Spinal cord (tissue), 10 donors: ENCODE measurements around the gene ZCCHC7. TPM values are rescaled to one million over a fixed set of nuclear protein-coding genes. Genes with fewer than 3 reads are reported as not detected.

ENCODE experiments used
- DNase-seq, 6 donors: peaks; one replicate each; pipeline versions ENCODE4 v3.0.0 to v3.0.0-alpha.2; 2013 to 2015; ENCODE audit warnings: low spot score in 6 of 6, low read depth in 4 of 6
- H3K27ac ChIP-seq: one replicate; pipeline ENCODE4 v1.5.1; 2013; ENCODE audit warnings: low read depth, low read length, control low read depth
- H3K27me3 ChIP-seq: one replicate; pipeline ENCODE4 v1.6.1; 2013; ENCODE audit warnings: low read length; ENCODE audit not compliant: control insufficient read depth, insufficient read depth
- H3K36me3 ChIP-seq: one replicate; pipeline ENCODE4 v1.6.1; 2013; ENCODE audit warnings: low read length; ENCODE audit not compliant: control insufficient read depth, insufficient read depth
- H3K4me1 ChIP-seq: one replicate; pipeline ENCODE4 v1.6.1; 2013; ENCODE audit warnings: low read length; ENCODE audit not compliant: control insufficient read depth, insufficient read depth
- H3K4me3 ChIP-seq: one replicate; pipeline ENCODE4 v1.5.1; 2013; ENCODE audit warnings: low read depth, low read length, control low read depth
- H3K9me3 ChIP-seq: one replicate; pipeline ENCODE4 v1.6.1; 2013; ENCODE audit warnings: low read length; ENCODE audit not compliant: control insufficient read depth, insufficient read depth
- WGBS: methylation state at CpG from one replicate; pipeline ENCODE4 v1.1.5; 2013; ENCODE audit warnings: missing lambda C conversion rate; ENCODE audit not compliant: insufficient coverage; 5-methylcytosine and 5-hydroxymethylcytosine counted together
- polyA plus RNA-seq, 2 donors: library from polyadenylated mRNA; unstranded; fragments of 120-200 nt; gene quantifications; one replicate each; pipeline ENCODE4 v1.2.1, GENCODE V29; 2013; ENCODE audit not compliant: insufficient read length in 2 of 2
- total RNA-seq, 2 donors: library from RNA; depleted of rRNA in 1 of 2; stranded (reverse); fragments of 120-200 nt in 1 of 2; fragments of >200 nt in 1 of 2; gene quantifications; one replicate each; pipeline versions ENCODE4 v1.2.3 to v1.2.4, GENCODE V29; 2013 to 2014
- donor health status: healthy.

The ZCCHC7 gene
- total and polyA plus RNA-seq, 4 donors, result 14.3 to 26.5 (median 20.1) TPM

DNA sequence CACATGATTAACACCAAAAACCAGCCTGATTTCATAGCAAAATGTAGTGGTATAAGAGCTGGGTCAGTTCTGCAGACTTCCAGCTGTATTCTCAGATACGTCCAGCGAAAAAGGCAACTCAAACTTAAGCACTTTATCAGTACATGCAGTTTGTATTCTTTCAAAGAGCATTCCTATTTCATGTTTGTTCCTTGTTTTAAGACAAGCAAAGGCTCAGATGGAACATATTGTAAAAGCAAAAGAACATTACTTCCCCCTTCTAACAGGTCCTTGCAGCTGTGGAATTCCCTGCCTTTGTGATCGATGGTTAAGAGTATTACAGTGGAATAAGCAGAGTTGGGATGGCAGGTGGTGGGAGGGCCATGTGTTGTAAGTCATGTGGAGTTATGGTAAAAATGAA is 215.8 kb downstream of the ZCCHC7 start:
- Histone ChIP-seq H3K4me3 (no peak overlapping the region), H3K27me3 (no peaks in the 10 kb centered on the region), H3K36me3 (no peaks in the 10 kb centered on the region), H3K27ac (no peak overlapping the region), H3K9me3 (no peaks in the 10 kb centered on the region), H3K4me1 (no peaks in the 10 kb centered on the region)
- peak in 1 of 6 donors; percentile 25 for DNase-seq
- WGBS, result no CpG with 5 or more reads among the region's 3 CpGs

DNA sequence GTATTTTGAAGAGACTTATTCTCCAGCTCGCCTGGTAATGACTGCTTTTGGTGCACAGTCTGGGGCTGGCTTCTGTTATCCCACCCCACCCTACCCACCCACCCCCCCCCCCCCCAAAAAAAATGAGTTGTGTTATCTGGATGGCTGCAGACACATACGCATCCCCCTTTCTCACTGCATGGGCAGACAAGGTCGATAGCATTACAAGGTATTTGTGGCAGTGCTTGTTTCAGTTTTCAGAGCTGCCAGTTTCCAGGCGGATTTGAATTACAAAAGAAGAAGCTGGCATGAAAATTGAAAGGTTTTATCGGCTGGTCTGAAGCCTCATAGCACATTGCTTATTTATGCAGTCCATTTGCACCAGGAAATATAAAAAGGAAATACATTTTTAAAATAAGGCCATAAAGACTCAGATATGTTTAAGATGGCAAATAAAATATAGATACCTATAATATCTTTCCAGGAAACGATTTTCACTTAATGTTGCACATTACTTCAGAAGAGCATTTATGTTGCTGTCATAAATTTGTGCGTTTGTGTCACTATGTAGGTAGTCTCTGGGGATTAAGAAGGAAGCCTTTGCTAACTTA is 217.0 kb downstream of the ZCCHC7 start:
- H3K36me3 ChIP-seq, result no peaks in the 10 kb centered on the region
- no peaks in the 10 kb centered on the region for H3K4me1 ChIP-seq
- WGBS, result no CpG with 5 or more reads among the region's 7 CpGs
- DNase-seq, result peak in 2 of 6 donors; percentile 56 to 72
- no peaks in the 10 kb centered on the region for H3K9me3 ChIP-seq
- H3K27me3 ChIP-seq, result no peaks in the 10 kb centered on the region
- H3K27ac ChIP-seq, result no peak overlapping the region
- H3K4me3 ChIP-seq, result no peak overlapping the region

DNA sequence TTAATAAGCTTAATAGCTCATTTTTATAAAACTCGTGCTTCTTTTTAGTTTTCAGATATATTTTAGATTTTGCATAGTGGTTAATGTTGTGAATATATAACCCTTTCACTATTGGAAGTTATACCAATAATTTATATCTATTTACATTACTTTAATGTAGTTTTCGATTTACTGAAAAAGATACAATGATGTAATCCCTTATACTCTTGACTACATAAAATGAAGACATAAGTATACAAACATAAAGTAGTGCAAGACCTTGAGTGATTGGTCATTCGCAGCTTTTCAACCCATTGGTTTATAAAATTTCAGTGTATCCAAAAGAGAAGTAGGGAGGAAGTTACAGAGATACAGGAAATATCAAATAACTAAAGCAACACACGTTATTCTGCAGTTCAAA is 217.8 kb downstream of the ZCCHC7 start:
- no peaks in the 10 kb centered on the region for H3K4me1 ChIP-seq
- no peak overlapping the region for H3K4me3 ChIP-seq
- no CpG with 5 or more reads among the region's 4 CpGs for WGBS
- H3K36me3 ChIP-seq, result no peaks in the 10 kb centered on the region
- no peaks in the 10 kb centered on the region for H3K27me3 ChIP-seq
- H3K9me3 ChIP-seq, result no peaks in the 10 kb centered on the region
- no peak overlapping the region for H3K27ac ChIP-seq
- DNase-seq, result no peak

DNA sequence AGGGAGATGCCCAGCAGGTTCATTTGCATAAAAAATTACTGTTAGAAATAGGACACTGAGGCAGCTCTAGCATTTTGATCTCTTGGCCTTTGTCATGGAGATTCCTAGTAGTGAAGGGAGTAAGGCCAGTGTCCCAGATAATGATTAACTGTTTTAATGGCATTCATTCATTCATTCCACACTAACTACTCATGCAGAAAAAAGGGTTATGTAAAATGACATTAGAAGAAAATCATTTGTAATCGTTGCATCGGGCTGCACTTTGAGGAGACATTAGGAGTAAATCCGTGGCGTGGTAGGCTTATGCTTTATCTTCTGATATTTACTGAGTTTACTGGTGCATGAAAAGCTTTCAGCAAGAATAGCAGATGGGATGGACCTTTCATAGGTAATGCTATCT is 219.5 kb downstream of the ZCCHC7 start:
- no peaks in the 10 kb centered on the region for H3K36me3 ChIP-seq
- DNase-seq, result no peak
- 83% methylated on average over 4 of the region's 4 CpGs for WGBS
- no peak overlapping the region for H3K4me3 ChIP-seq
- no peaks in the 10 kb centered on the region for H3K4me1 ChIP-seq
- no peak overlapping the region for H3K27ac ChIP-seq
- no peaks in the 10 kb centered on the region for H3K27me3 ChIP-seq
- H3K9me3 ChIP-seq, result no peaks in the 10 kb centered on the region

DNA sequence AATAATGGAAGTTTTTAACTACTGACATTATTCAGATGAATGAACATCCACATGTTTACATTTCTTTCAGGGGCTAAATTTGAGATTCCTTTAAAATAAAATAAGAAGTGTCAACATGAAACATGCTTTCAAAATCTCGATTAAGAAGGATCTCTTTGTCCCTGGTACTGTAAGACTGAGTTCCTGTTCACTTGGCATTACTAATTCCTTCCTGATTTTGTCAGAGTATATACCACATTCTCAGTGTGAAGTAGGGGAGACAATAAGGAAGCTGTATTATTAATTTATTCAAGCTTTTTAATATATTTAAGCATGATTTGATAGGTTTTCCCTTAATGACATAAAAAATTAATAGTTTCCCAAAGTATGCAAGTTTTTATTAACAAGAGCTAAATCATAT is 220.6 kb downstream of the ZCCHC7 start:
- no peaks in the 10 kb centered on the region for H3K27me3 ChIP-seq
- no peaks in the 10 kb centered on the region for H3K4me1 ChIP-seq
- H3K9me3 ChIP-seq, result no peaks in the 10 kb centered on the region
- no CpG with 5 or more reads among the region's 1 CpG for WGBS
- no peak for DNase-seq
- H3K36me3 ChIP-seq, result no peaks in the 10 kb centered on the region
- no peak overlapping the region for H3K4me3 ChIP-seq
- no peak overlapping the region for H3K27ac ChIP-seq

DNA sequence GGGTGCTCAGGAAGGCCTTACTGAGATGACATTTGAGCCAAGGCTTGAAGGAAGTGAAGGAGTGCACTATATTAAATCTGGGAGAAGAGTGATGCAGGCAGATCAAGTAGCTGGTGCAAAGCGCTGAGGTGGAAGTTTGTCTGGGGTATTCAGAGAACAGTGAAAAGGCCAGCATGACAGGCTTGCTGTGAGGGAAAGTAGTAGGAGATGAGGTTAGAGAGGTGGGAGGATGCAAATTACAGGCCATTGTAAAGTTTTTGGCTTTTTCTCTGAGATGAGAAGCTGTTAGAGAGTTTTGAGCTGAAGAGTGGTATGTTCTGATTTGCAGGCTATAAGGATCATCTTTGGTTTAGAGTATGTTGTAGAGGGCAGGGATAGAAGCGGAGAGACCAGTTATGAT is 221.3 kb downstream of the ZCCHC7 start:
- Histone ChIP-seq H3K27ac (no peak overlapping the region), H3K27me3 (no peaks in the 10 kb centered on the region), H3K4me3 (no peak overlapping the region), H3K4me1 (no peaks in the 10 kb centered on the region), H3K36me3 (no peaks in the 10 kb centered on the region), H3K9me3 (no peaks in the 10 kb centered on the region)
- 94% methylated on average over 2 of the region's 2 CpGs for WGBS
- no peak for DNase-seq

DNA sequence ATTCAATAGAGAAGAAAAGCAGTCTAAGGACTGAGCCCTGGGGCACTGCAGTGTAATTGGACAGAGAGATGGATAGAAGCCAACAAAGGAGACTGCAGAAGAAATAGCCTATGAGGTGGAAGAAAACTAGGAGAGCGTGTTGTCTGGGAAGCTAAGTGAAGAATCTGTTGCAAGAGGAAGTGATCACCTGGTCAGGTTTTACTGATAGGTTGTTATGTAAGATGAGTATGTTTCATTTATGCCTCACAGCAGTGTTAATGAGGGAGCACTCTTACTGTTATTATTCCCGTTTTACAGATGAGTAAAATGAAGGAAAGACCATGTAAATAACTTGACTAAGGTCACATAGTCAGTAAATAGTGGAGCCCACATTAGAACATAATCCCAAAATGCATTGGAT is 222.1 kb downstream of the ZCCHC7 start:
- Histone ChIP-seq H3K27me3 (no peaks in the 10 kb centered on the region), H3K9me3 (no peaks in the 10 kb centered on the region), H3K4me1 (no peaks in the 10 kb centered on the region), H3K4me3 (no peak overlapping the region), H3K36me3 (no peaks in the 10 kb centered on the region), H3K27ac (no peak overlapping the region)
- WGBS, result 93% methylated on average over 1 of the region's 2 CpGs
- no peak for DNase-seq

DNA sequence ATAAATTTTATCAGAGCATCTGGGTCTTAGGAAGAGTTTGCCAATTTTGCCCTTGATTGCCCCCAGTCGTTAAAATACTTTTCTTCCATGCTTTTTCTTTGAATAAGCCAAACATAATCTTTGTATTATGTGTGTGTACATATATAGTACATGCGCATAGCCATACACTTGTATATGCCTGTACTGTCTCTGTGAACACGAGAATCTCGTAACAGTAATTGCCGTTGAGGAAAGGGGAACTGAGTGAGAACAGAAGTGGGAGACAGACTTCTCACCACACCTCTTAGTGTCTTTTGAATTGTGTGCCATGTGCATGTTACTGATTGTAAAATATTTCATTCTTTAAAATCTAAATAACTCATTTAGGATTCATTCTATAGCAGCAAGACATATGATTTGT is 222.5 kb downstream of the ZCCHC7 start:
- DNase-seq, result no peak
- H3K27ac ChIP-seq, result no peak overlapping the region
- no peak overlapping the region for H3K4me3 ChIP-seq
- H3K27me3 ChIP-seq, result no peaks in the 10 kb centered on the region
- no peaks in the 10 kb centered on the region for H3K36me3 ChIP-seq
- H3K4me1 ChIP-seq, result no peaks in the 10 kb centered on the region
- no CpG with 5 or more reads among the region's 5 CpGs for WGBS
- H3K9me3 ChIP-seq, result no peaks in the 10 kb centered on the region

DNA sequence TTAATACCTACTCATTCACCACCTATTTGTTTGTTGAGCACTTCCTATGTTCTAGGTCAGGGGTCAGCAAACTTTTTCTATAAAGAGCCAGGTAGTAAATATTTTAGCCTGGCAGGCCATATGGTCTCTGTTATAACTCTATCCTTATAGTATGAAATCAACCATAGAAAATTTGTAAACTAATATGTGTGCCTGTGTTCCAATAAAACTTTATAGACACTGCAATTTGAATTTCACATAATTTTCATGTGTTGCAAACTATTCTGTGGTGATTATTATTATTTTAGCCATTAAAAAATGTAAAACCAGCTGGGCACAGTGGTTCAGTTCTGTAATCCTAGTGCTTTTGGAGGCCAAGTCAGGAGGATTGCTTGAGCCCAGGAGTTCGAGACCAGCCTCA is 223.3 kb downstream of the ZCCHC7 start:
- Histone ChIP-seq H3K27ac (no peak overlapping the region), H3K9me3 (no peaks in the 10 kb centered on the region), H3K27me3 (no peaks in the 10 kb centered on the region), H3K36me3 (no peaks in the 10 kb centered on the region), H3K4me3 (no peak overlapping the region), H3K4me1 (no peaks in the 10 kb centered on the region)
- DNase-seq, result no peak
- WGBS, result no CpG with 5 or more reads among the region's 1 CpG

DNA sequence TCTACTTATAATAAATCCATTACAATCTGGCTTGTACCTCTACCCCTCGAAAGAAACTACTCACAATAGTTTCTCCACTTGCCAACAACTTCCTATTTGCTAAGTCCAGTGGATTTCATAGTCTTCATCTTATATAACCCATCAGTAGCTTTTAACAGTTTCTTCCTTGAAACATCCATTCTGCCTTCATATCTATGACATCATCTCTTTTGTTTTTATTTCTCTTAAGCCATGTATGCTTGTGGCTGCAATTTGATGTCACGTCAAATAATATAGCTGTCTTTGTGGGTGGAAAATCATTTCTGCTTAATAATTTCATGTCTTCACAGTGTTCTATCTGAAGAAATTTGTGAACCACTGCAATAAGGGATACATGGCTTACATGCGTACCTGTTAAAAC is 224.7 kb downstream of the ZCCHC7 start:
- 100% methylated on average over 2 of the region's 3 CpGs for WGBS
- no peak overlapping the region for H3K27ac ChIP-seq
- no peaks in the 10 kb centered on the region for H3K9me3 ChIP-seq
- no peaks in the 10 kb centered on the region for H3K4me1 ChIP-seq
- H3K36me3 ChIP-seq, result no peaks in the 10 kb centered on the region
- no peak overlapping the region for H3K4me3 ChIP-seq
- H3K27me3 ChIP-seq, result no peaks in the 10 kb centered on the region
- no peak for DNase-seq
